K562 (cell line): ENCODE data around the gene FABP3. TPM values are rescaled to one million over a fixed set of nuclear protein-coding genes. Genes with fewer than 3 reads are reported as not detected.

Experiments
- CHCHD3 ChIP-seq: fragments of 250-450 bp; sonication (Bioruptor Pico); IDR thresholded peaks from 2 replicates; pipeline ENCODE4 v2.1.2; 2022; ENCODE audit warnings: mild to moderate bottlenecking
- MAZ ChIP-seq, 2 experiments: fragments of 450-650 bp in 1 of 2; sonication (generic) in 1 of 2; formaldehyde crosslinking; IDR thresholded peaks in 1 of 2; conservative IDR thresholded peaks in 1 of 2; 2 replicates each; pipeline versions ENCODE4 v1.4.0 to v1.5.0; 2020; ENCODE audit warnings: mild to moderate bottlenecking in 1 of 2, missing genetic modification reagents in 1 of 2
- POLR2G ChIP-seq: fragments of 200-400 bp; formaldehyde crosslinking; IDR thresholded peaks from 2 replicates; pipeline ENCODE4 v1.6.1; 2017; ENCODE audit warnings: low read depth, mild to moderate bottlenecking, antibody characterized with exemption, low read length, moderate library complexity
- polyA plus RNA-seq, 8 experiments: library from polyadenylated mRNA; depleted of rRNA in 4 of 8; stranded (reverse) in 5 of 8; unstranded in 3 of 8; fragments of >200 nt; fragmentation: Nextera tagmentation in 2 of 8; fragmentation: Illumina TruSeq in 1 of 8; extraction: Ambion mirVana in 2 of 8; extraction: Trizol in 1 of 8; gene quantifications; 2 replicates each; pipeline versions ENCODE4 v1.2.1 to v1.2.3, GENCODE V29; 2011 to 2014; ENCODE audit warnings: inconsistent platforms in 1 of 8, missing spikeins in 1 of 8
- total RNA-seq, 7 experiments: library from RNA; depleted of rRNA in 6 of 7; stranded (reverse); fragments of >200 nt in 6 of 7; fragmentation: Illumina TruSeq in 2 of 7; extraction: Trizol in 2 of 7; gene quantifications; 2 replicates each; pipeline versions ENCODE4 v1.2.1 to v1.2.3, GENCODE V29; 2011 to 2021; ENCODE audit warnings: low replicate concordance in 1 of 7
- TF ChIP-seq, protein P1 (sequence below): fragments of 200-600 bp; sonication (generic); IDR thresholded peaks from one replicate; pipeline ENCODE4 v1.6.1; 2012; ENCODE audit warnings: mild to moderate bottlenecking, low read depth, low read length, inconsistent platforms
- TF ChIP-seq, protein P2 (sequence below), 3 experiments: fragments of 200-800 bp in 1 of 3; fragments of 250-450 bp in 1 of 3; fragments of 450-650 bp in 1 of 3; sonication (Bioruptor Pico) in 1 of 3; sonication (Bioruptor generic) in 1 of 3; formaldehyde crosslinking in 1 of 3; IDR thresholded peaks; 2 replicates each; pipeline versions ENCODE4 v1.6.1 to v1.8.0; 2016 to 2022; ENCODE audit warnings: mild to moderate bottlenecking in 2 of 3, missing genetic modification characterization in 2 of 3, missing compliant biosample characterization in 1 of 3, moderate library complexity in 1 of 3
- TF ChIP-seq, protein P3 (sequence below): fragments of 150-350 bp; IDR thresholded peaks from 2 replicates; pipeline ENCODE4 v1.6.1; 2014; ENCODE audit warnings: low read depth, mild to moderate bottlenecking, low read length, borderline replicate concordance

The FABP3 gene
- total and polyA plus RNA-seq, 9 of the 15 experiments (the other 6 are each of a cell fraction or from before 2014, with no cell fraction given), result 0.22 TPM; not detected in 8

DNA sequence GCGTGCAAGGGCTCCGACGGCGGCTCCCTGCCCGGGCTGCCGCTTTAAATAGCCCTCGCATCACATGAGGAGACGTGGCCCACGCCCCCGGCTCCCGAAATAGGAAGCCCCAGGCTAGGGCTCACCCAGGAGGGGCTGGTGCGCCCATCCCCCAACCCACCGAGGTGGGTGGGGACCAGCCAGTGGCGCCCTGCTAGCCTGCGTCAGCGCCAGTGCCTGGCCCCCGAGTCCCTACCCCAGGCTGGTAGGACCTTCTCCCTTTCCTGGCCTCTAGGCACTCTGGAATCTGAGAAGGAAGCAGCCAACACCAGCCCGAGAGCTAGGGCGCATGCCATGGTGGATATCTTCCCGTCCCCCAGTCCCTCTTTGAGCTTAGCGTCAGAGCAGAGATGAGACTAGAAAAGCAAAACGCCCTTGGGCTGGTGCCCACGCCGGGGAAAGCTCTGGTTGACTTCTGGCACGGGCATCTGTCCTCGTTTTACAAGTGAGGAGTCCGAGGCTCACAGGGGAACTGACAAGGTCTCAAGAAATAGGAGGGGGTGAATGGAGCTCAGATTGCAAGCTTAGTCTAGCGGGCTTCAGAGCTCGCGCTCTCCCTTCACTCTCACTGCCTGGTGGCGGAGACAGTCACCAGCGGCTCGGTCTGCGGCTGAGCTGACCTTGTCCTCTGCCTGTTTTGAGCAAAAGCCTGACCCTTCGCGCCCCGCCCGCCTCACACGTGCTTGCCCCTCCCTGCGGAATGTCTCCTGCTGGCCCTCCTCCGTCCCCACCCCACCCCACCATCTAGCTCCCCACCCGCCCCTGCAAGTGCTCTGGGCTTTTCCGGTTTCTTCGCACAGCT lies at the start of gene FABP3 (continued):
- TF ChIP-seq, protein P1, sequence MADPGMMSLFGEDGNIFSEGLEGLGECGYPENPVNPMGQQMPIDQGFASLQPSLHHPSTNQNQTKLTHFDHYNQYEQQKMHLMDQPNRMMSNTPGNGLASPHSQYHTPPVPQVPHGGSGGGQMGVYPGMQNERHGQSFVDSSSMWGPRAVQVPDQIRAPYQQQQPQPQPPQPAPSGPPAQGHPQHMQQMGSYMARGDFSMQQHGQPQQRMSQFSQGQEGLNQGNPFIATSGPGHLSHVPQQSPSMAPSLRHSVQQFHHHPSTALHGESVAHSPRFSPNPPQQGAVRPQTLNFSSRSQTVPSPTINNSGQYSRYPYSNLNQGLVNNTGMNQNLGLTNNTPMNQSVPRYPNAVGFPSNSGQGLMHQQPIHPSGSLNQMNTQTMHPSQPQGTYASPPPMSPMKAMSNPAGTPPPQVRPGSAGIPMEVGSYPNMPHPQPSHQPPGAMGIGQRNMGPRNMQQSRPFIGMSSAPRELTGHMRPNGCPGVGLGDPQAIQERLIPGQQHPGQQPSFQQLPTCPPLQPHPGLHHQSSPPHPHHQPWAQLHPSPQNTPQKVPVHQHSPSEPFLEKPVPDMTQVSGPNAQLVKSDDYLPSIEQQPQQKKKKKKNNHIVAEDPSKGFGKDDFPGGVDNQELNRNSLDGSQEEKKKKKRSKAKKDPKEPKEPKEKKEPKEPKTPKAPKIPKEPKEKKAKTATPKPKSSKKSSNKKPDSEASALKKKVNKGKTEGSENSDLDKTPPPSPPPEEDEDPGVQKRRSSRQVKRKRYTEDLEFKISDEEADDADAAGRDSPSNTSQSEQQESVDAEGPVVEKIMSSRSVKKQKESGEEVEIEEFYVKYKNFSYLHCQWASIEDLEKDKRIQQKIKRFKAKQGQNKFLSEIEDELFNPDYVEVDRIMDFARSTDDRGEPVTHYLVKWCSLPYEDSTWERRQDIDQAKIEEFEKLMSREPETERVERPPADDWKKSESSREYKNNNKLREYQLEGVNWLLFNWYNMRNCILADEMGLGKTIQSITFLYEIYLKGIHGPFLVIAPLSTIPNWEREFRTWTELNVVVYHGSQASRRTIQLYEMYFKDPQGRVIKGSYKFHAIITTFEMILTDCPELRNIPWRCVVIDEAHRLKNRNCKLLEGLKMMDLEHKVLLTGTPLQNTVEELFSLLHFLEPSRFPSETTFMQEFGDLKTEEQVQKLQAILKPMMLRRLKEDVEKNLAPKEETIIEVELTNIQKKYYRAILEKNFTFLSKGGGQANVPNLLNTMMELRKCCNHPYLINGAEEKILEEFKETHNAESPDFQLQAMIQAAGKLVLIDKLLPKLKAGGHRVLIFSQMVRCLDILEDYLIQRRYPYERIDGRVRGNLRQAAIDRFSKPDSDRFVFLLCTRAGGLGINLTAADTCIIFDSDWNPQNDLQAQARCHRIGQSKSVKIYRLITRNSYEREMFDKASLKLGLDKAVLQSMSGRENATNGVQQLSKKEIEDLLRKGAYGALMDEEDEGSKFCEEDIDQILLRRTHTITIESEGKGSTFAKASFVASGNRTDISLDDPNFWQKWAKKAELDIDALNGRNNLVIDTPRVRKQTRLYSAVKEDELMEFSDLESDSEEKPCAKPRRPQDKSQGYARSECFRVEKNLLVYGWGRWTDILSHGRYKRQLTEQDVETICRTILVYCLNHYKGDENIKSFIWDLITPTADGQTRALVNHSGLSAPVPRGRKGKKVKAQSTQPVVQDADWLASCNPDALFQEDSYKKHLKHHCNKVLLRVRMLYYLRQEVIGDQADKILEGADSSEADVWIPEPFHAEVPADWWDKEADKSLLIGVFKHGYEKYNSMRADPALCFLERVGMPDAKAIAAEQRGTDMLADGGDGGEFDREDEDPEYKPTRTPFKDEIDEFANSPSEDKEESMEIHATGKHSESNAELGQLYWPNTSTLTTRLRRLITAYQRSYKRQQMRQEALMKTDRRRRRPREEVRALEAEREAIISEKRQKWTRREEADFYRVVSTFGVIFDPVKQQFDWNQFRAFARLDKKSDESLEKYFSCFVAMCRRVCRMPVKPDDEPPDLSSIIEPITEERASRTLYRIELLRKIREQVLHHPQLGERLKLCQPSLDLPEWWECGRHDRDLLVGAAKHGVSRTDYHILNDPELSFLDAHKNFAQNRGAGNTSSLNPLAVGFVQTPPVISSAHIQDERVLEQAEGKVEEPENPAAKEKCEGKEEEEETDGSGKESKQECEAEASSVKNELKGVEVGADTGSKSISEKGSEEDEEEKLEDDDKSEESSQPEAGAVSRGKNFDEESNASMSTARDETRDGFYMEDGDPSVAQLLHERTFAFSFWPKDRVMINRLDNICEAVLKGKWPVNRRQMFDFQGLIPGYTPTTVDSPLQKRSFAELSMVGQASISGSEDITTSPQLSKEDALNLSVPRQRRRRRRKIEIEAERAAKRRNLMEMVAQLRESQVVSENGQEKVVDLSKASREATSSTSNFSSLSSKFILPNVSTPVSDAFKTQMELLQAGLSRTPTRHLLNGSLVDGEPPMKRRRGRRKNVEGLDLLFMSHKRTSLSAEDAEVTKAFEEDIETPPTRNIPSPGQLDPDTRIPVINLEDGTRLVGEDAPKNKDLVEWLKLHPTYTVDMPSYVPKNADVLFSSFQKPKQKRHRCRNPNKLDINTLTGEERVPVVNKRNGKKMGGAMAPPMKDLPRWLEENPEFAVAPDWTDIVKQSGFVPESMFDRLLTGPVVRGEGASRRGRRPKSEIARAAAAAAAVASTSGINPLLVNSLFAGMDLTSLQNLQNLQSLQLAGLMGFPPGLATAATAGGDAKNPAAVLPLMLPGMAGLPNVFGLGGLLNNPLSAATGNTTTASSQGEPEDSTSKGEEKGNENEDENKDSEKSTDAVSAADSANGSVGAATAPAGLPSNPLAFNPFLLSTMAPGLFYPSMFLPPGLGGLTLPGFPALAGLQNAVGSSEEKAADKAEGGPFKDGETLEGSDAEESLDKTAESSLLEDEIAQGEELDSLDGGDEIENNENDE, result no peak
- TF ChIP-seq, protein P2, sequence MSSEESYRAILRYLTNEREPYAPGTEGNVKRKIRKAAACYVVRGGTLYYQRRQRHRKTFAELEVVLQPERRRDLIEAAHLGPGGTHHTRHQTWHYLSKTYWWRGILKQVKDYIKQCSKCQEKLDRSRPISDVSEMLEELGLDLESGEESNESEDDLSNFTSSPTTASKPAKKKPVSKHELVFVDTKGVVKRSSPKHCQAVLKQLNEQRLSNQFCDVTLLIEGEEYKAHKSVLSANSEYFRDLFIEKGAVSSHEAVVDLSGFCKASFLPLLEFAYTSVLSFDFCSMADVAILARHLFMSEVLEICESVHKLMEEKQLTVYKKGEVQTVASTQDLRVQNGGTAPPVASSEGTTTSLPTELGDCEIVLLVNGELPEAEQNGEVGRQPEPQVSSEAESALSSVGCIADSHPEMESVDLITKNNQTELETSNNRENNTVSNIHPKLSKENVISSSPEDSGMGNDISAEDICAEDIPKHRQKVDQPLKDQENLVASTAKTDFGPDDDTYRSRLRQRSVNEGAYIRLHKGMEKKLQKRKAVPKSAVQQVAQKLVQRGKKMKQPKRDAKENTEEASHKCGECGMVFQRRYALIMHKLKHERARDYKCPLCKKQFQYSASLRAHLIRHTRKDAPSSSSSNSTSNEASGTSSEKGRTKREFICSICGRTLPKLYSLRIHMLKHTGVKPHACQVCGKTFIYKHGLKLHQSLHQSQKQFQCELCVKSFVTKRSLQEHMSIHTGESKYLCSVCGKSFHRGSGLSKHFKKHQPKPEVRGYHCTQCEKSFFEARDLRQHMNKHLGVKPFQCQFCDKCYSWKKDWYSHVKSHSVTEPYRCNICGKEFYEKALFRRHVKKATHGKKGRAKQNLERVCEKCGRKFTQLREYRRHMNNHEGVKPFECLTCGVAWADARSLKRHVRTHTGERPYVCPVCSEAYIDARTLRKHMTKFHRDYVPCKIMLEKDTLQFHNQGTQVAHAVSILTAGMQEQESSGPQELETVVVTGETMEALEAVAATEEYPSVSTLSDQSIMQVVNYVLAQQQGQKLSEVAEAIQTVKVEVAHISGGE (CRISPR knock-in tag; IDR thresholded peaks at IDR 0.05), result no peak
- TF ChIP-seq, protein P3, sequence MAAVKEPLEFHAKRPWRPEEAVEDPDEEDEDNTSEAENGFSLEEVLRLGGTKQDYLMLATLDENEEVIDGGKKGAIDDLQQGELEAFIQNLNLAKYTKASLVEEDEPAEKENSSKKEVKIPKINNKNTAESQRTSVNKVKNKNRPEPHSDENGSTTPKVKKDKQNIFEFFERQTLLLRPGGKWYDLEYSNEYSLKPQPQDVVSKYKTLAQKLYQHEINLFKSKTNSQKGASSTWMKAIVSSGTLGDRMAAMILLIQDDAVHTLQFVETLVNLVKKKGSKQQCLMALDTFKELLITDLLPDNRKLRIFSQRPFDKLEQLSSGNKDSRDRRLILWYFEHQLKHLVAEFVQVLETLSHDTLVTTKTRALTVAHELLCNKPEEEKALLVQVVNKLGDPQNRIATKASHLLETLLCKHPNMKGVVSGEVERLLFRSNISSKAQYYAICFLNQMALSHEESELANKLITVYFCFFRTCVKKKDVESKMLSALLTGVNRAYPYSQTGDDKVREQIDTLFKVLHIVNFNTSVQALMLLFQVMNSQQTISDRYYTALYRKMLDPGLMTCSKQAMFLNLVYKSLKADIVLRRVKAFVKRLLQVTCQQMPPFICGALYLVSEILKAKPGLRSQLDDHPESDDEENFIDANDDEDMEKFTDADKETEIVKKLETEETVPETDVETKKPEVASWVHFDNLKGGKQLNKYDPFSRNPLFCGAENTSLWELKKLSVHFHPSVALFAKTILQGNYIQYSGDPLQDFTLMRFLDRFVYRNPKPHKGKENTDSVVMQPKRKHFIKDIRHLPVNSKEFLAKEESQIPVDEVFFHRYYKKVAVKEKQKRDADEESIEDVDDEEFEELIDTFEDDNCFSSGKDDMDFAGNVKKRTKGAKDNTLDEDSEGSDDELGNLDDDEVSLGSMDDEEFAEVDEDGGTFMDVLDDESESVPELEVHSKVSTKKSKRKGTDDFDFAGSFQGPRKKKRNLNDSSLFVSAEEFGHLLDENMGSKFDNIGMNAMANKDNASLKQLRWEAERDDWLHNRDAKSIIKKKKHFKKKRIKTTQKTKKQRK, result no peak
- peak; percentile 83 to 89 for TF ChIP-seq MAZ (CRISPR knock-in tag; conservative IDR thresholded peaks at IDR 0.05 in 1 of 2, IDR thresholded peaks at IDR 0.05 in 1 of 2)
- TF ChIP-seq POLR2G, result peak; percentile 62
- no peak for TF ChIP-seq CHCHD3 (CRISPR knock-in tag)
